HG03139 (cell line): ENCODE data around the gene CALCOCO1.
"Not testable (repeated sequence)": the region's sequence is repeated elsewhere in the genome, so short reads cannot be mapped to it uniquely, and the experiment has no call there.

Experiments used
- ATAC-seq: cut with Tn5 transposase; IDR thresholded peaks from one replicate; pipeline ENCODE4 v1.9.1; 2021; ENCODE audit not compliant: unreplicated experiment

CALCOCO1 gene

DNA sequence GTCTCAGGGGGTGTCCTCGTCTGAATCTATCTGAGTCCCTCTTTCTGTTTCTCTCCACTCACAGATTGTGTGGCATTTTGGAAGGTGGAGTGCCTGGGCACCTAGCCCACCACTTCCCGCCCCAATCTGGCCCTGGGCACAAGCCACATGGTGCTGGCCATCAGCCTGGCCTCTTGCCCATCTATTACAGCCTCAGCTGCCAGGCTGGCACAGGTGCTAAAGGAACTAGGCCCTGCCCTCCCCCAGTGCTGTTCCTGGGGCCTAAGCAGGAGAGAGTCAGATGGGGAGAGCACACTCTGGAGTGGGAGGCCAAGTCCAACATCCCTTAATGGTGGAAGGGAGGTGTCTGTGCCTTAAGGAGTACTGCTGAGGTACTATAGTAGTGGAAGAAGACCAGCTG, 8.3 kb upstream of the CALCOCO1 start:
- ATAC-seq, result no peak

DNA sequence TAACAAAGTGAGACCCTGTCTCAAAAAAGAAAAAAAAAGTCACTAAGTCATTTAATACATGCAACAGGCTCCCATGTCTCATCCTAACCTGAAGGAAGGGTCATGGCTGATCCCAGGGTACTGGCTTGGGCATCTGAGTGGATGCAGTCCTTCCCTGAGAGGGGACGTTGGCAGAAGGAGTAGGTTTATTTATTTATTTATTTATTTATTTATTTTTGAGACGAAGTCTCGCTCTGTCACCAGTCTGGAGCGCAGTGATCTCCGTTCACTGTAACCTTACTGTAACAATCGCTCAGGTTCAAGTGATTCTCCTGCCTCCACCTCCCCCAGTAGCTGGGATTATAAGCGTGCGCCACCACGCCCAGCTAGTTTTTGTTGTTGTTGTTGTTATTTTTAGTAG, 7.2 kb upstream of the CALCOCO1 start:
- ATAC-seq, result no peak

DNA sequence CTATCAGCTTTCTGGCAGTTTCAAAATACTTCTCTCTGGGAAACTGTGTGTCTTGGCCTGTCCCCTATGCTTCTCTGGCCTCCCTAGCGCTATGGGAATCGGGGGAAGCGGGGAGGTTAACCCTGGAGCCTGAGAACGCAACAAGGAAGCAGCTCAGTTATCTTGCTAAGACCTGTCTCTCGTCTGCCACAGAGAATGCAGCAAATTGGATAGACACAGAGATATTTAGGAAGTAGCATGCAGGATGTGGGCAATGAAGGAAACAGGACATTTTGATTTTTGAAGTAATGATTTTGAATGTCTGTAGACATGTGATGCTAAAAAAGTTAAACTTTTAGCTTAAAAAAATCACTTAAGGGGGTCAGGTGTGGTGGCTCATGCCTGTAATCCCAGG, 6.6 kb upstream of the CALCOCO1 start:
- ATAC-seq, result no peak

DNA sequence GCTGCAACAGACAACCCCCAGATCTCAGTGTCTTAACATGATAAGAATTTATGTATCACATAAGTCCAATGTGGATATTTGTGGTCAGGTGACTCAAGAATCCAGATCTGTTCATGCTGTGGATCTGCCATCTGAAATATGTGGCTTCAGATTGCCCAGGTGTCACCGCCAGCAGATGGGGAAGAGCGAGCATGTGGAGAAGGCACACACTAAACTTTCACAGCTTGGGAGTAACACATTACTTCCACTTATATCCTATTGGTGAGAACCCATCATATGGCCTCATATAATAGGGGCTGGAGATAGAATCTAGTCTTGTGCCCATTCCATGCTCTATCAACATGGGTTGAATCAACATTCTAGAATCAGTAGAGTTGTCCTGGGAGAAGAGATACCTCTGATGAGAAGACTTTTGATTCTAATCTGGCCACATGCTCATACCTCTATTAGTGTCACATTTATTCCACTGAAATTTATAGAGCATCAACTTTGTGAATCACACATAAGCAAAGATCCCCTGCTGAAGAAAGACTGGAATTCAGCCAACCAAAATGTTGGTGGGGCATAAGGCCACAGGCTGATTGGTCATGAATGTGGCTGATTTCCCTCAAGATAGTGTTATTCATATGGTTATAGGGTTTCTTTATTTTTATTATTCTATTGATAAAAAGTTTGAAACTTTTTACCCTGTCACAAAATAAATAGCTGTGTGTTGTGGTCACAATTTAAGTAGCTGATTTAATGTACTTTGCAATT, 6.0 kb upstream of the CALCOCO1 start:
- no peak for ATAC-seq

DNA sequence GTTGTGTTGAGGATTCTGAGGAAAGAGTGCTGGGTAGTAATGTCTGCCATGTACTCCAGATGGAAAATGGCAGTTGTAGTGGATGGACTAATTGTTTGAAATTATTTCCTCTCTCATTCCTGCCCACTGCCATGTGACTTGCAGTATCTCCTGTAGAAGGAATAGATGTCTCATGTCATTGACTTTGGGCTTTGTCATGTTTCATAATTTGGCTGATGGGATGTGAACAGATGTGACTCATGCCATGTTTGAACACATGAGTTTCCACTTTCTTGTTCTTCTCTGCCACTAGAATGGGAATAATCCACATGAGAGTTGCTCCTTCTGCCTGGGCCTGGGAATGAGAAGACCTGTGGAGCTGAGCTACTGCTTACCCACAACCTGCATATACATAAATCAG, 2.4 kb upstream of the CALCOCO1 start:
- ATAC-seq, result no peak

DNA sequence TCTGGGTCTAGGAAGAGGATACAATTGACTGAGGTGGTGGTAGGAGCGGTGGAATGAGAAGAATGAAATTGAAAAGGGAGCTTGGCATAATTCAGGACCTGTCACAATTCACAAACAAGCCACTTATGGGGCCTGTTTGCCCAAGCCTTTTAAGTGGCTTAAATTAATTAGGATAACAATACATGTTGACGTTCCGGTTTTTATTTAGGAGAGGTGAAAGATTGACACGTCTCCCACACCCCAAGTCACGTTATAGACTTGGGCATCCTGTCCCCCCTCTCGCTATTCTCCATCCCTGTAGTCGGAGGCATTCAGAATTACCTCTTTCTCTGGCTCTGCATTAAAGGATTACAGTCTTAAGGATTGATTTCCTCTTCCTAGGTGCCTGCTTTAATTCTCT, 954 bp upstream of the CALCOCO1 start:
- ATAC-seq, result no peak

DNA sequence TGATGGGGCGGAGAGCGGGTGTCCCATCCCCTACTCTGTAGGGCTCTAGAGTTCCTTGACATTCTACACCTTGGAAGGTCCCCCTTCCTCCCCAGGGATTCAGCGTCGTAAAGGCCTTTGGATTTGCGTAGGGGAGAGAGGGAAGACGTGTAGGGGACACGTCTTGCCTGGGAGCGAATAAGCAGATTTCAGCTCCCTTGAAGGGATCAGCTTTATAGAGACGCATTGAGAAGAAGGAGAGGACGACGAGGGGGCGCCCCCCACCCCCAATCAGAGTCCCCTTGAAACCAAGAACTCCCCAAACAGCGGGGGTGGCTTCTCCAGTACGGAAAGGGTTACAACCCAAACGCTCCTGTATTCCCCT, 324 bp downstream of the CALCOCO1 start:
- no peak for ATAC-seq

DNA sequence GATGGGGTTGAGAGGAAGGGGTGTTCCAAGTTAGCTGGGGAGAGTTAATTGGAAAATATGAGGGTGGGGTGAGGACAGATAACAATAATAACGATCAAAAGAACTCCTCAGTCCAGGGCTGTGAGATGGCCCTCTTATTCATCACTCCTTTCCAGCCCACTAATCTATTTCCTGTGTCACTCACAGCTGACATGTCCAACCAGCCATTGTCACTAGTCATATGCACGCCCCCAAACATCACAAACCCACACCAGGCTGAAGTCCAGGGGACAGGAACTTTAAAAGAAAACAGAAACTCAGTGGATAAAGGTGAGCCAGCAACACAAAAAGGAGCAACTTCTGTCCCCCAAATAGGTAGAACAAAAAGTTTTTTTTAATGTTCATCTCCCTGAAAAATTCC, 911 bp downstream of the CALCOCO1 start:
- ATAC-seq, result no peak

DNA sequence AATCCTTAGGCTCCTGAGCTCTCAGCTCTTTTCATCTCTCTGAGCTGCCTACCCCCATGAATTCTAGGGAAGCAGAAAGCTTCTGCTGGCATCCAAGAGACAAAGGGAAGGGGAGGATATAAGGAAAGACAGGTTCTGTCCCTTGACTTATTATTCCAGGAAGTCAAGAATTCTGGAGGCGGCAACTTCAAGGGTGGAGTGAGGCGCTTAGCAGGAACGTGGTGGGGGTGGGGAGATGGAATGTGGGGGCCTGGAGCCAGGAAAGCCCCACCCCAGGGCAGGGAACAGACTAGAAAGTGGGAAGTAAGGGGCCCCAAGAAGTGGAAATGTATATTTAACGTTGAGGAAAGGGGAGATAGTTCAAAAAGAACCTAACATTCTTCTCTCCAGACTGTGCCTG, 1.4 kb downstream of the CALCOCO1 start:
- ATAC-seq, result no peak

DNA sequence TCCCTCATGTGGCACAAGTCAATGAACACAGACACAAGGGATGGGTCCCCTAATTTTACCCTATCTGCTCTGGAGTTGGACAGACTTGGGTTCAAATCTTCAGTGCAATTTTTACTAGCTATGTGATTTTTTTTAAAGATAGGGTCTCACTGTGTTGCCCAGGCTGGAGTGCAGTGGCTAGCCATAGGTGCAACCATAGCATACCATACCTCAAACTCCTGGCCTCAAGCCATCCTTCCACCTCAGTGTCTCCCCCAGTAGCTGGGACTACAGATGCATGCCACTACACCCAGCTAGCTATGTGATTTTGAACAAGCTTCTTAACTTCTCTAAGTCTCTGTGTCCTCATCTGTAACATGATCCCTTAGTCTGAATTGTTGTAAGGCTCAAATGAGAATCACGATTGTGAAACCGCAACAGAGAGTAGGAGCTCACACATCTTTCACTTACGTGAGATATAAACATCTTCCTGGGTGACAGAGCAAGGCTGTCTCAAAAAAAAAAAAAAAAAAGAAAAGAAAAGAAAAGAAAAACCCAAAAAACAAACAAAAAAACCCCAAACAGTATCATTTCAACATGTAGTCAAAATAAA, 4.7 kb downstream of the CALCOCO1 start:
- no peak for ATAC-seq

DNA sequence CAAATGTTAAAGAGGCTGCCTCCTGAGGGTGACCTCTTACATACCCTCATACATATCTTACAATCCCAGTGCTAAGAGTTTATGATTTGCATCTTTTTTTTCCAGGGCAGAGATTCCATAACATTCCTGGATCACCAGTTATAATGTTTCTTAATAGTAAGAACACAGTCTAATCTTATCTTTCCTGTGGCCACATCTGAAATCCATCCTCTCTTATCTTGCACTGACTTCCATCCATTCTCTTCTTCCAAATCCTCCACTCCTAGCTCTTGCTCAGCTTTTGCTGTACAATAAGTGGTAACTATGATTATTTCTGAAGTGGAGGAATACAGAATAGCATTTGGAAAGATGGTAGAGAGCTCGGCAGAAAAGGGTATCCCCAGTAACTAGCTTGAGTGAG, 6.3 kb downstream of the CALCOCO1 start:
- ATAC-seq, result no peak

DNA sequence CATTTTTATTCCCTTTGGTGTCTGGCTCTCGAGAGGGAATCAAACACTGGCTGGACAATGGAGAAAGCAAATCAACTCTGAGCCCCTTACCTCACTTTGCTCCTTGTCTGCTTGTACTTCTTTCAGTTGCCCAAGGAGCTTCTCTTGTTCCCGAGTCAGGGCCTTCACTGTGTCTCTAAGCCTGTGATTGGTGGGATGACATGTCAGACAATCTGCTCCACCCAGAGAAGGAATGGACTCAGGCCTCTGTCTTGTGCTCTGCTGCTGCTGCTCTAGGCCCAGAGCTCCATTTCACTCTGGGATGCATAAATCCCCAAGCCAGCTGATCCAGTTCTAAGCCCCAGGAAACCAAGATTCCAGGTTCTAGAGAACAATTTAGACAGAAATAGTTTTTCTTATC, 7.6 kb downstream of the CALCOCO1 start:
- ATAC-seq, result no peak

DNA sequence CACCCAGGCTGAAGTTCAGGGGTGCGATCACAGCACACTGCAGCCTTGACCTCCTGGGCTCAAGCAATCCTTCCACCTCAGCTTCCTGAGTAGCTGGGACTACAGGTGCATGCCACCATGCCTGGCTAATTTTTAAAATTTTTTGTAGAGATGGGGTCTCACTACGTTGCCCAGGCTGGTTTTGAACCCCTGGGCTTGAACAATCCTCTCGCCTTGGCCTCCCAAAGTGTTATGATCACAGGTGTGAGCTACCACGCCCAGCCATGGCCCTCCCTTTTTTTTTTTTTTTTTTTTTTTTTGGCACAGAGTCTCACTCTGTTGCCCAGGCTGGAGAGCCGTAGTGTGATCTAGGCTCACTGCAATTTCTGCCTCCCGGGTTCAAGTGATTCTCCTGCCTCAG, 8.7 kb downstream of the CALCOCO1 start:
- ATAC-seq, result not testable (repeated sequence)

DNA sequence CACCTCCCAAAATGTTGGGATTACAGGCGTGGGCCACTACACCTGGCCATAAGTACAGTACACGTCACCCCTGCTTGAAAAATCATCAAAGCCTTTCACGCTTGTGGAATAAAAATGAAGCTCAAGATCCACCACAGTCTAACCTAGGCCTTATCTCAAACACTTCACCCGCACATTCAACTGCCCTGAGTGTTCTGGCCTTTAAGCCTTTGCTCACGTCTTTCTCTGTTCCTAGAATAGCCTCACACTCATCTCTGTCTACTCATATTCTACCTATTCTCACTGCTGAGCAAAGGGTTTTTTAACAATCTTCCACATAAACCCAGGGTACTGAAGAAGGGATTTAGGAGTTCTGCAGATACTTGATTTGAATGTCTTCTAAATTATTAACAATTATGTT, 9.9 kb downstream of the CALCOCO1 start:
- ATAC-seq, result no peak

DNA sequence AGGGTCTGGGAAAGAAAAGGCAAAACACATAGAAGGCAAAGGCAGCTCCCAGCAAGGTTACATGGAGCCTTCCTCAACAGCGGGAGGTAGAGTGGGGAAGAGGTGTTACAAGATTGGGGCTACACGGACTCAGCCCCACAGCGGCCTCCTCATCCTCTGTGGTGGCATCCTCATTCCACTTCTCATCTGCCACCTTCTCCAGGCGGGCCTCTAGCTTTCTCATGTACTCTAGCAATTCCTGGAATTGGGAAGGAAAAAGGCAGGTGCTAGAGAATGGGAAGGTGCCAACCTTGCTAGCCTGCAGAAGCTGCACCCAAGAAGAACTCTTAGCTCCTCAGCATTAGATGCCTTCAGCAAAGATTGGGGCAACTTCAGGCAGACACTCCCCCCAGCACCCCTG, 13.2 kb downstream of the CALCOCO1 start:
- no peak for ATAC-seq

DNA sequence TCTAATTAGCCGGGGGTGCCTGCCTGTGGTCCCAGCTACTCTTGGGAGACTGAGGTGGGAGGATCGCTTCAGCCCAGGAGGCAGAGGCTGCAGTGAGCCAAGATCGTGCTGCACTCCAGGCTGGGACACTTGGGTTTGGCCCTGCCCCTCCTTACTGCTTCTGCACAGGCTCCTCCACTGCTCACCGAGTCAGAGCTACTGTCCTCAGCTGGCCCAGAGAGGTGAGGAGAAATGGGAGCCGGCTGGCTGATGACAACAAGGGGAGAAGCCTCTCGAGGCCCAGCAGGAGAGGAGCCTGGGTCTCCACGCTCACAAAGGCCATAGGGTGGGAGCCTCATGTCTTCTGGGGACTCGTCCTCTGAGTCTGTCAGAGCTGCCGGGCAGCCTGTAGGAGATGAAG, 13.7 kb downstream of the CALCOCO1 start:
- no peak for ATAC-seq

DNA sequence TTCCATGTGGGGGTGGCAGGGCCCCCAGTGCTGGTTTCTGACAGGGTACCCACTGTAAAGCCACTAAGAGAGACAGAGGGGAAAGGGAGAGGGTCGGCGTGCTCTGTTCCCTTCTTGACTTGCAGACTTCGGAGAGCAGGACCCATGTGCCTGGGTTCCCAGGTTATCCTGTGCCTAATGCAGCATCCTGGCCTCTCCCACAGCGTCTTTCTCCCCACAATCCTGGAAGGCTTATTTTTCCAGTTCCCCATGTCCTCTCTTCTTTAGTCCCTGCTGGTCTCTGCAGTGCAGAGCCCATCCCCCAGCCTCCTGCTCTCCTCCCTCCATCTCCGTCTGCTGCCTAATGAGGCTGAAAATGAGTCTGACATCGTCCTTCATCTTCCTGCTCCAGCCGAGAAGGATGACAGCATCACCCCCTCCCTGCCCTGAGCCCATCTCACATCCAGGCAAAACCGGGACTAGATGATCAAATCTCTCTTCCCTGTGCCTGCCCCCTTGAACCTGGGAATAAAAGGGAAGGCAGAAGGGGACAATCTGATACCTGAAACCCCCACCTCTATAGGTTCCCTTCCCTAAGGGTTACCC, 15.1 kb downstream of the CALCOCO1 start:
- ATAC-seq, result no peak

DNA sequence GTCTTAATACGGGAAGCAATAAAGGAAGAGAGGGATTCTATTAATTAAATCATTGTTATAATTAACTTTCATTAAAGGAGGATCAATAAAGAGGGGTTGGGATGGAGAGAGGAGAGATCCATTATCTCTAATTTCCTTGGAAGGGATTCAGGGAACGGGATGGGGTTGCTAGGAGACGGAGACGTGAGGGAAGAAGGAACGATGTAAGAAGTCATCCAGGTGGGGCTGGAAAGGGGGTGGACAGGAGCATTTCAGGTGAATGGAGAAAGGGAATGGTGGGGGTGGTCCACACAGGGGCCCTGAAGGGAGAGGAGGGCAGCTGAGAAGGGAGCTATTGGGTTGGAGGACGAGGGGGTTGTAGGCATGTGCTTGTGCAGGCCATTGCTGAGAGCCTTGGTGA, 17.2 kb downstream of the CALCOCO1 start:
- ATAC-seq, result no peak

DNA sequence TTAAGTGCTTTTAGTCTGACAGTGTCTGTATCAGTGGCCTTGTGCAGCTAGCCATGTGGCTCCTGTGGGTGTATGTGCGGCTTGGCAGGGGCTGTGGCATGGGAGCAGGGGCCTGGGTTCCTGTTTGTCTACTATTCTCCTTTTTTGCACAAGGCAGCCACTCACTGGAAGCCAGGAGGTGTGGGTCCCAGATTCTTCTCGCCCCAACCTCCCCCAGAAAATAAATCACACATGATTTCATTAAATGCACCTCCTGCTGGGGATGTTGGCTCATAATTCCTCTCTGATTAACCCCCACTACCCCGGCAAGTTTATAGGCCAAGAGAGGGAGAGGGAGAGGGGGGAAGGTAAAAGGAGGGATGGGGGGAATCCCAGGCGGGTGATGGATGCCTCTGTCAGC, 17.6 kb downstream of the CALCOCO1 start:
- ATAC-seq, result no peak

DNA sequence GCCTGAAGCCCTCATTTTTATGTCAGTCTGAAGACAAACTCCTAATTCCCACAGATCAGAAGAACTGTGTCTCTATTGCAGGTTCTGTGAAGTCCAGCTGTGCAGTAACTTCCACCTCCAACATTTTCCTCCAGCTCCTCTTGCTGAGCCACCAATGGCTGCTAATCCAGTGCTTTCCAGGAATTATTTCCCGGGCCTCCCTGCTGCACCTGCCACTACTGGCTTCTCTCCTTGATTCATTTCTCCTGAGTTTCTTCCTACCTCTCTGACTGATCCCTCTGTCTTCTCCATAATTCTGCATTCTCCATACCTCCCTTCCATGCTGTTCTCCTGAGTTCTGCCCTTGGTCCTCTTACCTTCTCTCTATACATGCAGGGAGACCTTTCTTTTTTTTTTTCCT, 21.2 kb downstream of the CALCOCO1 start:
- ATAC-seq, result no peak

DNA sequence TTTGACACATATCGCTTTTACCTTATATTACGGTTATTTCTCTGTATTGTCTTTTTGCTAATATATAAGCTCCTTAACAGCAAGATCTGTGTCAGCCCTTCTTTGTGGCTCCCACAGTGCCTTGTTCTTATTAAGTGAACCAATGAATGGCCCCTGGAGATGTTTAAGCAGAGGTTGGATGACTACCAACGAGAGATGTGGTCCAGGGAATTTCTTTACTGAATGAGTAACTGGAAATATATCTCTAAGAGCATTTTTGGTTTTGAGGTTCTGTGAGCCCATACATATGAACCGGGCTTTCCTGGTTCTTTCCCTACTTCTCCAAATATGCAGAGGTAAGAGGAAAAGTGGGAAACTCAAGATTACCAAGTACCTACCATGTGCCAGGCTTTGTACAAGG, 23.5 kb downstream of the CALCOCO1 start:
- no peak for ATAC-seq

DNA sequence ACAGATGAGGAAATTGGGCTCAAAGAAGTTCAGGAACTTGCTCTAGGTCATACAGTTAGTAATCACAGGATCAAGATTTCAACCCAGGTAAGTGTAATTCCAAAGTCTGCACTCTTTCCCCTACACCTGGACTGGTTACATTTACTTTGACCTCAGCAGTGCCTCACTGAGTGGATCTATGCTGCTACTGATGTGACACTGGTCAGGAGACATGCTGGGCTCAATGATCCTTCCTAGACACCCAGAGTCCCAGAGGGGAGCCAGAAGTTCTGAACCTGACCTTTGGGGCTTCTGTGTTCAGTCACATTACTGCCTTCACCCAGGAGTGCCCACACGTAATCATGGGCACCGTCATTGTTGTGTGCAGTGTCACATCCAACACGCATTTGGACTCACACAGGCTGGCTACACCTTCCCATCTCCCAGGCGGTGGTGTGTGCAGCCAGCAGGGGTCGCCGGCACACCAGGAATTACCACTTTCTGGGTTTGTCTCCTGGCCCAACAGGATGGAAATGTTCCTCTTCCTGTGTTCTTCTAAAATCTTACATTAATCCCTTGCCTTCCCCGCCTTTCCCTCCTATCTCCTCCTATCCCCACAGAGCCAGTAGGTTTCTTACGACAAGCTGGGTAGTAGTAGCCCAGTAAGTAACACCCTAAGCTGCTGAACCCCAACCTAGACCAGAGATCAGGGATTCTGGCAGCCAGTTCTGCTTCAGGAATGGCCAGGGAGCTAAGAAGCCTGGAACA, 25.6 kb downstream of the CALCOCO1 start:
- ATAC-seq, result no peak
